ENCODE data around the gene C17orf75.

The C17orf75 gene

DNA sequence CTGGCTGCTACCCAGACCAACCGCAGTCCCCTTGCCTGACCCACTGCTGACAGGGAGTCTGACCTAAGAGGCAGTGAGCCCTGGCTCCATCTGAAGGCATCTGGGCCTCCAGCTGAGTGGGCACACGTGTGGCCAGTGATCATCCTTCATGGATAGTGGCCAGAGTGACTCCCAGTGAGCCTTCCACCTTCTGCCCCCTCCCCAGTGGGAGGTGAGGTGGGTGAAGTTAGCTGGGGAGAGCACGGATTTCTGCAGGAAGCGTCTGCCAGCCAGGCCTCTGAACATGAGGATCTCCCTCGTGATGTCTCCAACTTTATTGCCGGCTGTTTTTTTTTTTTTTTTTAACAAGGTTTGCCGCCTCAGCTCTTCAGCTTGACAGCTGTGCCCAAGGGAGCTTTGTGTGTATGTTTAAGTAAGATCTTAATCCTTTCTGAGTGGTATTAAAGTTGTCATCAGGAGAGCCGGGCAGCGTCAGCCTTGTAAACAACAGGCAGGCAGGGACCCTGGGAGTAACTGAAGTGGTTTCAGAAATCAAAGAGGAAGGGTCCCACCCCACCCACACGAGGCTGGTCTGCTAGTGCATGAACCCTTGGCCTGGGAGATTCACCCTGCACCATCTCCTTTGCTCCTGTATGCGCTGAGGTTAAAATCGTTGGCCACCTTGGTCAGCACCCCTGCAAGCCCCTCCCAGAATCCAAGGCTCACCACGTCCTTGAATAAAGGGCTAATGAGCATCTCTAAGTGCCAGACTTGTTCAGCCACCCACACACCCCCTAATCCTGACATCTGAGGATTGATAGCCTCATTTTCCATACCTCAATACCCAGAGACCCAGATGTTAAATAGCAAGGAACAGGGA lies 43.0 kb downstream of the C17orf75 start:
- DNase-seq (ENCODE audit: low read depth), result no peak
- H3K4me3 ChIP-seq (ENCODE audit: low read depth, low read length), result no peak overlapping the region
- TF ChIP-seq, protein P1, sequence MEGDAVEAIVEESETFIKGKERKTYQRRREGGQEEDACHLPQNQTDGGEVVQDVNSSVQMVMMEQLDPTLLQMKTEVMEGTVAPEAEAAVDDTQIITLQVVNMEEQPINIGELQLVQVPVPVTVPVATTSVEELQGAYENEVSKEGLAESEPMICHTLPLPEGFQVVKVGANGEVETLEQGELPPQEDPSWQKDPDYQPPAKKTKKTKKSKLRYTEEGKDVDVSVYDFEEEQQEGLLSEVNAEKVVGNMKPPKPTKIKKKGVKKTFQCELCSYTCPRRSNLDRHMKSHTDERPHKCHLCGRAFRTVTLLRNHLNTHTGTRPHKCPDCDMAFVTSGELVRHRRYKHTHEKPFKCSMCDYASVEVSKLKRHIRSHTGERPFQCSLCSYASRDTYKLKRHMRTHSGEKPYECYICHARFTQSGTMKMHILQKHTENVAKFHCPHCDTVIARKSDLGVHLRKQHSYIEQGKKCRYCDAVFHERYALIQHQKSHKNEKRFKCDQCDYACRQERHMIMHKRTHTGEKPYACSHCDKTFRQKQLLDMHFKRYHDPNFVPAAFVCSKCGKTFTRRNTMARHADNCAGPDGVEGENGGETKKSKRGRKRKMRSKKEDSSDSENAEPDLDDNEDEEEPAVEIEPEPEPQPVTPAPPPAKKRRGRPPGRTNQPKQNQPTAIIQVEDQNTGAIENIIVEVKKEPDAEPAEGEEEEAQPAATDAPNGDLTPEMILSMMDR (IDR thresholded peaks at IDR 0.05; ENCODE audit: insufficient read depth, low read depth, low read length, missing control alignments), result no peak

DNA sequence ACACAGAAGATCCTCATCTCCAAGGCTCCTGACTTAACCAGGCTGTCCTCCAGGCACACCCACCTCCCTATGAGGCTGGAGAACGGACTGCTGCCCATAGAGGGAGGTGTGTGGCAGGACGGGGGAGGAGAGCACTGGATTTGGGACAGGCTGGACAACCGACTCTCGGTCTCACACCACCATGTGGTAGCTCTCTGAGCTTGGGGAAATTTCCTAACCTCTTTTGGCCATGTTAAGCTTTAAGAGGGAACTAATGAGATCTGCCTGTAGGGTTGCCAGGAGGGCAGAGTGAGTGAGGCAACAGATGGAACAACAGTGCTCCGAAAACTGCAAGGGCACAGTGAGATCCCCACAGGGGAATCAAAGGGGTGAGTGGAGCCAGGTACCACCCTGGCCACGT lies 43.7 kb downstream of the C17orf75 start:
- no peak overlapping the region for H3K4me3 ChIP-seq (ENCODE audit: low read depth, low read length)
- DNase-seq (ENCODE audit: low read depth), result no peak
- TF ChIP-seq, protein P1 (IDR thresholded peaks at IDR 0.05; ENCODE audit: insufficient read depth, low read depth, low read length, missing control alignments), result no peak

DNA sequence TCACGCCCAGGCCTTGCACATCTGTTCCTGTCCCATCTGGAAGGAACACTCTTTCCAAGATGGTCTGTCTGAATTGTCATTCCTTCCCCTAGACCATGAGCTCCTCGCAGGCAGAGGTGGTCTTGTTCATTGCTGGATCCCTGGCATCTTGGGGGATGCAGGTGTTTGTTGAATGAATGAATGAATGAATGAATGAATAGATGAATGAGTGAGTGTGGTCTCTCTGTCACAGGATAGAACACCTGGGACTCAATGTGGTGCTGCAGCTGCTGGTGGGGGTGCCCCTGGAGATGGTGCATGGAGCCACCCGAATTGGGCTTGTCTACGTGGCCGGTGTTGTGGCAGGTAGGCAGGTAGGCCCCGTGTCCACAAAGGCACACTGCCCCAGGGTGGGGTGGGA lies 44.1 kb downstream of the C17orf75 start:
- no peak for DNase-seq (ENCODE audit: low read depth)

DNA sequence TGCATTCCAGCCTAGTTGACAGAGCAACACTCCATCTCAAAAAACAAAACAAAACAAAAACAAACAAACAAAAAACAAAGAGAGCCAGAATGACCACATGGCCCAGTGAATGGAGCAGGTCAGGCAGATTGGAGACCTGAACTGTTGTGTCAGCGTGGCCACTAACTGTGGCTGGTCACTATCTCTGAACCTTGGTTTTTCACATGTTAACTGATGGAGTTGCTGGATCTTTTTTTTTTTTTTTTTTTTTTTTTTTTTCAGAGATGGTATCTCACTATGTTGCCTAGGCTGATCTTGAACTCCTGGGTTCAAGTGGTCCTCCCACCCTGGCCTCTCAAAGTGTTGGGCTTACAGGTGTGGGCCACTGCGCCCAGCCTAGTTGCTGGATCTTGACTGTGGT lies 44.5 kb downstream of the C17orf75 start:
- TF ChIP-seq, protein P1 (IDR thresholded peaks at IDR 0.05; ENCODE audit: insufficient read depth, low read depth, low read length, missing control alignments), result no peak
- no peak overlapping the region for H3K4me3 ChIP-seq (ENCODE audit: low read depth, low read length)
- no peak for DNase-seq (ENCODE audit: low read depth)

More for the DNA sequence above, 44.1 kb downstream of the C17orf75 start:
- no peak overlapping the region for H3K4me3 ChIP-seq (ENCODE audit: low read depth, low read length)
- TF ChIP-seq, protein P1 (IDR thresholded peaks at IDR 0.05; ENCODE audit: insufficient read depth, low read depth, low read length, missing control alignments), result no peak

DNA sequence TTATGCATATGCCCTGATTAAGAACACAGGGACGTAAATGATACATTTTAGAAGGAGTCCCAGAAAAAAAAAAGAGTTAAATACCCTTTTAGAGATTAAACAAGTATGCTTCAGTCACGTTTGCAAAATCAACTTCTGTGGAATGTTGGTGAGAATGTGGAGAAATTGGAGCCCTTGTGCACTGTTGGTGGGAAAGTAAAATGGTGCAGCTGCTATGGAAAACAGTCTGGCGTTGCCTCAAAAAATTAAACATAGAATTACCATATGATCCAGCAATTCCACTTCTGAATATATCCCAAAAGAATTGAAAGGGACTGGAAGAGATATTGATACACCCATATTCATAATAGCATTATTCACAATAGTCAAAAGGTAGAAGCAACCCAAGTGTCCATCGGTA lies 49.9 kb downstream of the C17orf75 start:
- TF ChIP-seq, protein P1 (IDR thresholded peaks at IDR 0.05; ENCODE audit: insufficient read depth, low read depth, low read length, missing control alignments), result no peak
- no peak for DNase-seq (ENCODE audit: low read depth)
- no peak overlapping the region for H3K4me3 ChIP-seq (ENCODE audit: low read depth, low read length)

DNA sequence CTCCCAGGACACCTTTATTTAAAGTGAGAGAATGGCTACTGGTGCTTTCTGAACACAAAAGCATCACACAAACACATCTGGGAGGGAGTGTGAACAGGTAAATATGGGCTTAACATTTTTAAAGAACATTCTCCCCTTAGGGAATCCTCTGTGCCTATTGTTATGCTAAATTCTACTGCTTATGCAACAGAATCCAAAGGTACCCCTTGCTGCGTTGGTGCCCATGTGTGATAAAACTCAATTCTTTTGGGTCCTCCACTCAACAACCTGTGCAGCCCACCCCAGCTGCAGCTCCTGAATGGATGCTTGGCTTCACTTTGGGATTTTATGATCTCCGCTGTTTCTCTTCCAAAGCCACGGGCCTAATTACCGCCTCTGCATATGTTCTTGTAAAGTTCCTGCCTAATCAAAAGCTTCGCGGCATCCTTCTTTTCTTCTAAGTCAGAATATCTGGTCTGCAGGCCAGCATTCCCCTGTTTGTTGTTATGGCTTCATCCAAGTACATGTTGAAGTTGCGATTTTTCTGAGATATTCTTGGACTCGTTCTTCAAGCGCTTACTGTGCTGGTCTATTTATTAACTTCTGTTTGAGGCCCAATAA lies 52.4 kb downstream of the C17orf75 start:
- DNase-seq (ENCODE audit: low read depth), result no peak
- TF ChIP-seq, protein P1 (IDR thresholded peaks at IDR 0.05; ENCODE audit: insufficient read depth, low read depth, low read length, missing control alignments), result no peak

More for the DNA sequence above, 52.4 kb downstream of the C17orf75 start:
- no peak overlapping the region for H3K4me3 ChIP-seq (ENCODE audit: low read depth, low read length)
